PC-9 (cell line): ENCODE data around the gene MTCL1. TPM values are rescaled to one million over a fixed set of nuclear protein-coding genes. Genes with fewer than 3 reads are reported as not detected.

Experiments used
- BruUV-seq: library from RNA; stranded (reverse); fragments of 400-500 nt; replicated peaks from 2 replicates; lab custom pipeline; 2021; lab: Mats Ljungman, UMichigan
- CTCF ChIA-PET: fragments of 300-600 bp; sonication (Branson Sonifier 250); formaldehyde crosslinking; loops from one replicate; lab custom pipeline; 2022; ENCODE audit warnings: antibody characterized with exemption; lab: Charles Lee
- POLR2A ChIA-PET: fragments of 300-600 bp; sonication (Branson Sonifier 250); formaldehyde crosslinking; loops from one replicate; lab custom pipeline; 2022; ENCODE audit warnings: antibody characterized with exemption; ENCODE audit not compliant: unreplicated experiment; lab: Charles Lee
- DNase-seq, 2 experiments: peaks; one replicate each; pipeline versions ENCODE4 v3.0.0 to v3.0.0-alpha.2; 2015 to 2022; ENCODE audit warnings: mixed read lengths in 1 of 2
- H2AFZ ChIP-seq: fragments of 200-600 bp; sonication (generic); 2 replicates; pipeline ENCODE4 v1.8.1; 2017; ENCODE audit warnings: antibody characterized with exemption
- H3F3A ChIP-seq: fragments of 200-600 bp; sonication (generic); 2 replicates; pipeline ENCODE4 v1.8.1; 2017; ENCODE audit warnings: antibody characterized with exemption, mild to moderate bottlenecking, low read depth; ENCODE audit not compliant: insufficient read depth
- H3K27ac ChIP-seq: fragments of 200-600 bp; sonication (generic); 2 replicates; pipeline ENCODE4 v1.6.1; 2016; ENCODE audit warnings: mixed run types
- H3K27me3 ChIP-seq: fragments of 200-600 bp; sonication (generic); 2 replicates; pipeline ENCODE4 v1.6.1; 2016; ENCODE audit warnings: low read depth, mixed run types; ENCODE audit not compliant: insufficient read depth
- H3K36me3 ChIP-seq: fragments of 200-600 bp; sonication (generic); 2 replicates; pipeline ENCODE4 v1.6.1; 2016; ENCODE audit warnings: low read depth, mixed run types
- H3K4me1 ChIP-seq: fragments of 200-600 bp; sonication (generic); replicated peaks from 2 replicates; pipeline ENCODE4 v1.6.1; 2016; ENCODE audit warnings: mixed run types; ENCODE audit not compliant: insufficient read depth
- H3K4me2 ChIP-seq: fragments of 200-600 bp; sonication (generic); 2 replicates; pipeline ENCODE4 v1.6.1; 2017; ENCODE audit warnings: mixed run types
- H3K4me3 ChIP-seq: fragments of 200-600 bp; sonication (generic); 2 replicates; pipeline ENCODE4 v1.6.1; 2016; ENCODE audit warnings: mixed run types
- H3K79me2 ChIP-seq: fragments of 200-600 bp; sonication (generic); 2 replicates; pipeline ENCODE4 v1.6.1; 2017; ENCODE audit warnings: low read depth, mixed run types
- H3K9me2 ChIP-seq: fragments of 200-600 bp; sonication (generic); 2 replicates; pipeline ENCODE4 v1.8.1; 2017; ENCODE audit warnings: mild to moderate bottlenecking; ENCODE audit not compliant: insufficient read depth
- H3K9me3 ChIP-seq: fragments of 200-600 bp; sonication (generic); 2 replicates; pipeline ENCODE4 v1.8.1; 2016; ENCODE audit warnings: low read depth; ENCODE audit not compliant: insufficient read depth
- H4K20me1 ChIP-seq: fragments of 200-600 bp; sonication (generic); 2 replicates; pipeline ENCODE4 v1.8.1; 2017; ENCODE audit not compliant: insufficient read depth
- CTCF ChIP-seq: fragments of 200-600 bp; sonication (generic); conservative IDR thresholded peaks from 2 replicates; pipeline ENCODE4 v1.6.1; 2017; ENCODE audit warnings: mixed run types, antibody characterized with exemption, mild to moderate bottlenecking, moderate library complexity
- EZH2 ChIP-seq: fragments of 200-600 bp; sonication (generic); IDR thresholded peaks from 2 replicates; pipeline ENCODE4 v1.8.0; 2017; ENCODE audit warnings: antibody characterized with exemption, low read depth
- intact Hi-C: fragments of 100-400 bp; cut with micrococcal nuclease; formaldehyde crosslinking; loops from one replicate; pipeline ENCODE4 v1.10.0; 2022; ENCODE audit not compliant: unreplicated experiment
- total RNA-seq: library from RNA; stranded (reverse); gene quantifications from 2 replicates; pipeline ENCODE4 v1.2.3, GENCODE V29; 2021

MTCL1 gene
- total RNA-seq, 1 experiment from 2014 or later: 29.6 TPM

GRCh38 chr18:8821083-8821465 is 115.7 kb downstream of the MTCL1 start:
- TF ChIP-seq CTCF: no peak
- no peak for TF ChIP-seq EZH2
- ChIA-PET POLR2A (no interaction called here), CTCF (no interaction called here)
- Histone ChIP-seq H3K4me3 (no peak overlapping the region), H4K20me1 (no peaks in the 10 kb centered on the region), H3K4me2 (no peak overlapping the region), H3K27me3 (no peaks in the 10 kb centered on the region), H3K36me3 (no peaks in the 10 kb centered on the region), H3F3A (no peaks in the 10 kb centered on the region), H3K9me2 (no peaks in the 10 kb centered on the region), H3K9me3 (no peaks in the 10 kb centered on the region), H3K27ac (no peak overlapping the region), H3K79me2 (no peaks in the 10 kb centered on the region), H2AFZ (no peak overlapping the region), H3K4me1 (no peaks in the 10 kb centered on the region)
- intact Hi-C loops: no loop called here
- no TSS peak for BruUV-seq
- no peak for DNase-seq

- CTCF ChIA-PET: no interaction called here
- no peak overlapping the region for H3K4me3 ChIP-seq
- H3F3A ChIP-seq: no peaks in the 10 kb centered on the region
- no TSS peak for BruUV-seq
- no peaks in the 10 kb centered on the region for H3K9me2 ChIP-seq
- H3K27me3 ChIP-seq: no peaks in the 10 kb centered on the region
- H4K20me1 ChIP-seq: no peaks in the 10 kb centered on the region
- POLR2A ChIA-PET: no interaction called here
- H2AFZ ChIP-seq: no peak overlapping the region
- no peaks in the 10 kb centered on the region for H3K4me1 ChIP-seq
- no peaks in the 10 kb centered on the region for H3K9me3 ChIP-seq
- intact Hi-C loops: no loop called here
- TF ChIP-seq CTCF: no peak
- no peak for TF ChIP-seq EZH2
- no peaks in the 10 kb centered on the region for H3K79me2 ChIP-seq
- no peak overlapping the region for H3K4me2 ChIP-seq
- no peak for DNase-seq
- no peak overlapping the region for H3K27ac ChIP-seq
- H3K36me3 ChIP-seq: no peaks in the 10 kb centered on the region
Measured at GRCh38 chr18:8821531-8821930, 116.2 kb downstream of the MTCL1 start.

- H3K27ac ChIP-seq: no peak overlapping the region
- POLR2A ChIA-PET: no interaction called here
- no peaks in the 10 kb centered on the region for H3K9me2 ChIP-seq
- H3K79me2 ChIP-seq: no peaks in the 10 kb centered on the region
- H3K4me1 ChIP-seq: no peaks in the 10 kb centered on the region
- H3K36me3 ChIP-seq: no peaks in the 10 kb centered on the region
- no peaks in the 10 kb centered on the region for H4K20me1 ChIP-seq
- TF ChIP-seq EZH2: no peak
- no peak for TF ChIP-seq CTCF
- H3K4me3 ChIP-seq: no peak overlapping the region
- H3F3A ChIP-seq: no peaks in the 10 kb centered on the region
- H3K9me3 ChIP-seq: no peaks in the 10 kb centered on the region
- CTCF ChIA-PET: no interaction called here
- DNase-seq: no peak
- intact Hi-C loops: no loop called here
- no peak overlapping the region for H2AFZ ChIP-seq
- no peak overlapping the region for H3K4me2 ChIP-seq
- no peaks in the 10 kb centered on the region for H3K27me3 ChIP-seq
- BruUV-seq: no TSS peak
Measured at GRCh38 chr18:8822643-8823042, 117.3 kb downstream of the MTCL1 start.
